ENCODE measurements around the gene C4B.

DNA sequence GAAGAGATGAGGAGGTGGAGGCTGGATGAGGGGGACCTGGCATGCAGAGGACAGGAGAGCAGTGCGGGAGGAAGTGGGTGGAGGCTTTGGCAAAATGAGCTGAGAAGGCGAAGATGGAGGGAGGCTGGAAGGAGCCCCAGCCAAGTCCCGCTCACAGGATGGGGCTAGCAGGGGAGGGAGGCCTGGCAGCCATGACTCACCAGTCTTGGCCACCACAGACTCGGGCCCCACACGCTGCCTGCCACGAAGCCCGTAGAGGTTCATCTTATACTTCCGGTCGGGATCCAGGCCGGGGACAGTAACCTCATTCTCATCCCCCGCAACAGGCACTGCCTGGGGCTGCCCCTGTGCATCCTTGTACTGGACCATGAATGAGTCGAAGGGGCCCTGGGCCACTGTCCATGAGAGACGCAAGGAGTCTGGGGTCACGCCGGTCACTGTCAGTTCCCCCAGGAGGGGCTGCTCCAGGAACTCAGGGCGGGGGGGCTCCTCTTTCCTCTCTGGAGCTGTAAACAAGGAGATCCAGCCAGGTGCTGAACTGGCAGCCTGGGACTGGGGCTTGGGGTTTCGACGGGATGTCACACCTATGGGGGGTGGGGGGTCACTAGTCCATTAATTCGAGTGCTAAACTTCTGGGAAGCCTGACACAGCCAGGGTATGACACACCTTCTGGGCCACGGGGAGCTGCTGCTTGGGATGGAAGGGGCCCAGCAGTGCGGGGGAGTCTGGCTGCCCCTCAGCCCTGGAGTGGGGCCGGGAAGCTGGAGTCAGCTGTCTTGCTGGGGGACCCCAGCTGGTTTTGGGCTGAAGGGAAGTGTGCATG is 66.8 kb downstream of the C4B start:
- TF ChIP-seq, protein P1, sequence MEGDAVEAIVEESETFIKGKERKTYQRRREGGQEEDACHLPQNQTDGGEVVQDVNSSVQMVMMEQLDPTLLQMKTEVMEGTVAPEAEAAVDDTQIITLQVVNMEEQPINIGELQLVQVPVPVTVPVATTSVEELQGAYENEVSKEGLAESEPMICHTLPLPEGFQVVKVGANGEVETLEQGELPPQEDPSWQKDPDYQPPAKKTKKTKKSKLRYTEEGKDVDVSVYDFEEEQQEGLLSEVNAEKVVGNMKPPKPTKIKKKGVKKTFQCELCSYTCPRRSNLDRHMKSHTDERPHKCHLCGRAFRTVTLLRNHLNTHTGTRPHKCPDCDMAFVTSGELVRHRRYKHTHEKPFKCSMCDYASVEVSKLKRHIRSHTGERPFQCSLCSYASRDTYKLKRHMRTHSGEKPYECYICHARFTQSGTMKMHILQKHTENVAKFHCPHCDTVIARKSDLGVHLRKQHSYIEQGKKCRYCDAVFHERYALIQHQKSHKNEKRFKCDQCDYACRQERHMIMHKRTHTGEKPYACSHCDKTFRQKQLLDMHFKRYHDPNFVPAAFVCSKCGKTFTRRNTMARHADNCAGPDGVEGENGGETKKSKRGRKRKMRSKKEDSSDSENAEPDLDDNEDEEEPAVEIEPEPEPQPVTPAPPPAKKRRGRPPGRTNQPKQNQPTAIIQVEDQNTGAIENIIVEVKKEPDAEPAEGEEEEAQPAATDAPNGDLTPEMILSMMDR (IDR thresholded peaks at IDR 0.05; ENCODE audit: poor library complexity) = no peak
- no peak for TF ChIP-seq EZH2phosphoT487 (IDR thresholded peaks at IDR 0.05; ENCODE audit: low read depth, severe bottlenecking, unreplicated experiment)
